ENCODE measurements around the gene DNASE1L1. TPM values are rescaled to one million over a fixed set of nuclear protein-coding genes. Genes with fewer than 3 reads are reported as not detected.

DNASE1L1 gene
- total RNA-seq, 2 experiments from 2014 or later = 20.5 to 26.2 TPM

DNA sequence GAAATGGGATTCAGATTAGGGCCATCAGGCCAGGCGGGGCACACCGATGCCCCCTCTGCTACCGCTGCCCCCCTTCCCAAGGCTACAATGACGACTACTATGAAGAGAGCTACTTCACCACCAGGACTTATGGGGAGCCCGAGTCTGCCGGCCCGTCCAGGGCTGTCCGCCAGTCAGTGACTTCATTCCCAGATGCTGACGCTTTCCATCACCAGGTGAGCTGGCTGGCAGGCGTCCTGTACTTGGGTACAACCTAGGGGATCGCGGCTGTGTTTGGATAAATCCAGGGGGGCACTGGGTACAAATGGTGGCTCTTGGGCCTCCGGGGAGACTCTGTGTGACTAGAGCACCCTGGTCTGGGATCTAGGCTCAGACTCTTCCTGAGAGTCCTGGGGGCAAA, 28.9 kb downstream of the DNASE1L1 start:
- Mint-ChIP-seq H3K27me3 (no peaks in the 10 kb centered on the region), H3K4me1 (peaks cover 13% of the 10 kb centered on the region), H3K4me3 (peak overlapping the region; percentile 87), H3K36me3 (no peaks in the 10 kb centered on the region), H3K27ac (peak overlapping the region; percentile 90), H3K9me3 (no peaks in the 10 kb centered on the region)
- ATAC-seq (ENCODE audit: low read depth) = no peak
- POLR2A ChIA-PET = interaction anchor here (2.0 to 2.5 kb wide), 2 partner anchors 9 to 10 kb away, joined by 5 to 11 read pairs; no protein-coding TSS in a partner anchor
- no peak for DNase-seq

DNA sequence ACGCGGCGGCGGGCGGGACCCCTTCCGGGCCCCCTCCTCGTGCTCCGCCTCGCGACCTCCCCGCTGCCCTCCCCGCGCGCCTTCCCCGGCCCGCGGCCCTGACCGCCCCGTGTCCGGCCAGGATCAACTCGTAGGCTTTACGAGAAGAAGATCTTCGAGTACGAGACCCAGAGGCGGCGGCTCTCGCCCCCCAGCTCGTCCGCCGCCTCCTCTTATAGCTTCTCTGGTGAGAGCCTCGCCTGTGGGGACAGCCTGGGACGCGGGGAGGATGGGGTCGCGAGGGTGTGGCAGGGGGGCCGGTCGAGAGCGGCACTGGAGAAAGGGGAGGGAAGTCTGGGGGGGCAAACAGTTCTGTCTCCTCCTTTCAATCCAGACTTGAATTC, 29.5 kb downstream of the DNASE1L1 start:
- Mint-ChIP-seq H3K4me3 (peak overlapping the region; percentile 87), H3K9me3 (no peaks in the 10 kb centered on the region), H3K36me3 (no peaks in the 10 kb centered on the region), H3K27me3 (no peaks in the 10 kb centered on the region), H3K27ac (peak overlapping the region; percentile 90), H3K4me1 (peaks cover 13% of the 10 kb centered on the region)
- no peak for ATAC-seq (ENCODE audit: low read depth)
- POLR2A ChIA-PET = interaction anchor here (1.0 to 2.5 kb wide), 4 partner anchors 9 to 31 kb away, joined by 3 to 11 read pairs (median 4); partner anchors contain the start of gene RPL10
- no peak for DNase-seq

DNA sequence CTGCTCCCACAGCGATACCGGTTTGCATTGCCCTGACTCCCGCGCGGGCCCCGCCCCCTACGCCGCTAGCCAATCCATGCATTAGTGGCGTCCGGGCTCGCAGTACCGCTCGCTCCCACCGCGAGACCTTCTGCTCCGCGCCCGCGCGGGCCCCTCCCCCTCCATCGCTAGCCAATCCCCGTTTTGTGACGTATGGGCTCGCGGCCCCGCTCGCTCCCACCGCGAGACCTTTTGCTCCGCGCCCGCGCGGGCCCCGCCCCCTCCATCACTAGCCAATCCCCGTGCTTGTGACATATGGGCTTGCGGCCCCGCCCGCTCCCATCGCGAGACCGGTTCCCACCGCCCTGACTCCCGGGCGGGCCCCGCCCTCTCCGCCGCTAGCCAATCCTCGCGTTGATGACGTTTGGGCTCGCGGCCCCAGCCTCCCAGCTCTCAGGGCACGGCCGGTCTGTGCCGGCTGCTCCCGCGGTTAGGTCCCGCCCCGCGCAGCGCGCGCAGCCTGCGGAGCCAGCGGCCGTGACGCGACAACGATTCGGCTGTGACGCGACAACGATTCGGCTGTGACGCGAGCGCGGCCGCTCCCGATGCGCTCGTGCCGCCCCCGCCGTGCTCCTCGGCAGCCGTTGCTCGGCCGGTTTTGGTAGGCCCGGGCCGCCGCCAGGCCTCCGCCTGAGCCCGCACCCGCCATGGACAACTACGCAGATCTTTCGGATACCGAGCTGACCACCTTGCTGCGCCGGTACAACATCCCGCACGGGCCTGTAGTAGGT, 30.1 kb downstream of the DNASE1L1 start, which contains the start of gene EMD:
TSS of gene EMD (plus strand) at position 497 of the 770 bp plus-strand sequence. CDS start at position 687, 190 bp downstream.
- Mint-ChIP-seq H3K36me3 (no peaks in the 10 kb centered on the region), H3K27ac (peak within 1 kb of the TSS; percentile 90), H3K9me3 (no peaks in the 10 kb centered on the region), H3K4me3 (peak within 1 kb of the TSS; percentile 87), H3K4me1 (peaks cover 13% of the 10 kb centered on the region), H3K27me3 (no peaks in the 10 kb centered on the region)
- POLR2A ChIA-PET = interaction anchor here (1.0 to 2.5 kb wide), 4 partner anchors 8 to 32 kb away, joined by 3 to 11 read pairs (median 4); partner anchors contain the start of gene RPL10
- DNase-seq (peak; percentile 95), ATAC-seq (ENCODE audit: low read depth) (peak; percentile 88)

DNA sequence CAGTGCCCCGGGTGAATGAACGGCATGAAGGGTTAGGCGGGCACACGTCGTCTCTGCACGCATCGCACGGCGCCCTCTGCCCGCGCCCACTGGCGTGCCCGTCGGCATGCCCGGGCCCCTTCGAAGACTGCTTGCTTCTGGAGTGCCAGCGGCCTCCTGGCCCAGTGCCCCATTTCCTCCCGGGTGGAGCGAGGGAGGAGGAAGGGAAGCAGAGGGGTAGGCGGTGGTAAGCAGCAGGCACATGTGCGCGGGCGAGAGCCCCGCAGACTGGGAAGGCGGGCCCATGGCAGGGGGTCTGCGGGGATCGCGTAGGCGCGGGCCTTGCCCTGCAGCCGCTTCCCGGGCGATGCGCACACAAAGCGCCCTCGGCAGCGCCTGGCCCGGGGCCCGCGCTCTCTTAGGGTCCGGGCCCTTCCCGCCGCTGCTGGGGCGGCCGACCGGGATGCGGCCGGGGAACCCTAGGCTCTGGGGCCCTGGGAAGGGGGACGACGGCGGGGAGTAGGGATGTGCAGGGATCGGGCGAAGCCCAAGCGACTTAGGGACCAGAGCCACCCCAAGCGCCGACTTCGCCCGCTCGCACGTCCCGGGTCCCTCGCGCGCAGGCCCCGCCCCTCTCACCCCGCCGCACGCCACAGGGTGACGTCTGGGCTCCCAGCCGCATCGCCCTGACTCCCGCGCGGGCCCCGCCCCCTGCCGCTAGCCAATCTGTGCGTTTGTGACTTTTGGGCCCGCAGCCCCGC, 30.8 kb downstream of the DNASE1L1 start:
- peak; percentile 1 for ATAC-seq (ENCODE audit: low read depth)
- peak overlapping the region; percentile 79 for H3K4me3 Mint-ChIP-seq
- POLR2A ChIA-PET = interaction anchor here (0.7 to 2.5 kb wide), 5 partner anchors 7 to 118 kb away, joined by 3 to 11 read pairs (median 4); partner anchors contain the start of gene RPL10

DNA sequence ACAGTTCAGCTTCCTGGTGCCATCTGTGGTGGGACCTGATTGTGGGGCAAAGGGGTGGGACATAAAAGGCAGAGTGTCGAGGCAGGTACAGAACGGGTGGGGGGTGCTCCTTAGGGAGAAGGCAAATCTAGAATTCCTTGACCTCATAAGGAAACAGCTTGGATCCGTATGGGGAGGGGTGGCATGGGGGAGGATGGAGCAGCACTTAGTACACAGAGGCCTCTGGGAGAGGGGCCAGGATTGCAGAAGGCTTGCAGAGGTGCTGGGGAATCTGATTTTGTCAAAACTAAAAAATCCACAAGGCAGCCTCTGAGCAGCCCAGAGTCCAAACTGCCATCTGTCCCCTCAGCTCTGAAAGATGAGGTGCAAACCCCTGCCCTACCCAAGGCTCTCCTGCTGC, 32.3 kb downstream of the DNASE1L1 start:
- Mint-ChIP-seq H3K27me3 (no peaks in the 10 kb centered on the region), H3K9me3 (no peaks in the 10 kb centered on the region), H3K27ac (peak overlapping the region; percentile 85), H3K4me1 (peaks cover 17% of the 10 kb centered on the region), H3K4me3 (no peak overlapping the region), H3K36me3 (no peaks in the 10 kb centered on the region)
- no peak for DNase-seq
- no peak for ATAC-seq (ENCODE audit: low read depth)
- POLR2A ChIA-PET = no interaction called here

More for the DNA sequence above, 30.8 kb downstream of the DNASE1L1 start:
- Mint-ChIP-seq H3K27me3 (no peaks in the 10 kb centered on the region), H3K4me1 (peaks cover 16% of the 10 kb centered on the region), H3K9me3 (no peaks in the 10 kb centered on the region), H3K36me3 (no peaks in the 10 kb centered on the region), H3K27ac (peak overlapping the region; percentile 85)
- no peak for DNase-seq

DNA sequence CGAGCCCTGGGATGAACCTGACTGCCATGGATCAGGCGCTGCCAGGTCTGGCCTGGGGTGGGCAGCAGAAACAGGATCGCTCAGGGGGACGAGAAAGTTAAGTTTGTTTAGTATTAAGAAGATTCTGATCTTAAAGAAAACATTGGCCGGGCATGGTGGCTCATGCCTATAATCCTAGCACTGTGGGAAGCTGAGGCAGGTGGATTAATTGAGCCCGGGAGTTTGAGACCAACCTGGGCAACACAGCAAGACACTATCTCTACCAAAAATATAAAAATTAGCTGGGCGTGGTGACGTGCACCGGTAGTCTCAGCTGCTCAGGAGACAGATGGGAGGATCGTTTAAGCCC, 33.9 kb downstream of the DNASE1L1 start:
- ATAC-seq (ENCODE audit: low read depth) (no peak), DNase-seq (no peak)
- Mint-ChIP-seq H3K4me3 (peak overlapping the region; percentile 64), H3K9me3 (no peaks in the 10 kb centered on the region), H3K36me3 (no peaks in the 10 kb centered on the region), H3K27me3 (no peaks in the 10 kb centered on the region), H3K27ac (no peak overlapping the region), H3K4me1 (peaks cover 12% of the 10 kb centered on the region)
- POLR2A ChIA-PET = no interaction called here

DNA sequence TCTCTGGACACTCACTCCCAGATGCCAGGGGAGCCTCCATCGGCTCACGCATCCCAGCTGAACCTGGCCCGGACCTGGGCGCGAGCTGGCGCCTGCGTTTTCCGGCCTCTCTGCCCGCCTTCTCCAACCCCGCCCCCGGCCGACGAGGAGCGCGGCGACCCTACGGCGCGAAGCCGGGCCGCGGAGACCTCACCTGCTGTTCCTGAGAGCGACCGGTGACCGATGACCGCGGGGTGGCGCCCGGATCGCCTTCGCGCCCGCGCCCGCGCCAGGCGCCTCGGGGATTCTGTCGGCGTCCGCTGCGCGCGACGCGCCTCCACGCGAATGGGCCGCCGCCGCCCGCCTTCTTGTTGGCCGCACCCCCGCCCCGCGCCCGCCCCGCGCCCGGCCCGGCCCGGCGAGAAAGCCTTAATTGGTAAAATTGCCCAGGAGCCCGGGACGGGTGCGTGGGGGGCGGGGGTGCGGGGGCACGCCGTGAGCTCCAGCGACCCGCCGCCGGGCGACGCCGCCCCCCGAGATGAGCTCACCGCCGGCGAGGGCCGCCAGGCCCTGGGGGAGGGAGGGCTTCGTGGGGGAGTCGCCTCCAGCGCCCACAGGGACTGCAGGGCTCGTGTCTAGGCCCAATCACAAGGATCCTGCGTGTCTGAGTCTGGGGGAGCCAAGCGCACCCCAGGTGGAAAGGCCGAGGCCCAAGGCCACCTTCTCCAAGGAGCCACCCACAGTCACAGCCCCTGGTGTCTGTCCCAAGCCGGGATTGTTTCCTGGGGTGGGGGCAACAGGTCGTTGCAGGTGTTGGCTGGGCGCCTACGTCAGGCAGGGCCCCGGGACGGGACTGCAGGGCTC, 34.5 kb downstream of the DNASE1L1 start, which contains the start of gene FLNA:
TSS of gene FLNA (minus strand) at position 322 of the 843 bp plus-strand sequence. CDS start 3,389 bp downstream, outside the sequence.
- H3K4me1 Mint-ChIP-seq = peaks cover 11% of the 10 kb centered on the region
- H3K4me3 Mint-ChIP-seq = peak within 1 kb of the TSS; percentile 78
- no peaks in the 10 kb centered on the region for H3K27me3 Mint-ChIP-seq
- ATAC-seq (ENCODE audit: low read depth) (no peak), DNase-seq (peak; percentile 51)
- peak within 1 kb of the TSS; percentile 42 for H3K27ac Mint-ChIP-seq
- POLR2A ChIA-PET = interaction anchor here (0.7 to 1.2 kb wide), 2 partner anchors 27 to 115 kb away, joined by 3 to 4 read pairs; no protein-coding TSS in a partner anchor
- H3K9me3 Mint-ChIP-seq = no peaks in the 10 kb centered on the region
- no peaks in the 10 kb centered on the region for H3K36me3 Mint-ChIP-seq

DNA sequence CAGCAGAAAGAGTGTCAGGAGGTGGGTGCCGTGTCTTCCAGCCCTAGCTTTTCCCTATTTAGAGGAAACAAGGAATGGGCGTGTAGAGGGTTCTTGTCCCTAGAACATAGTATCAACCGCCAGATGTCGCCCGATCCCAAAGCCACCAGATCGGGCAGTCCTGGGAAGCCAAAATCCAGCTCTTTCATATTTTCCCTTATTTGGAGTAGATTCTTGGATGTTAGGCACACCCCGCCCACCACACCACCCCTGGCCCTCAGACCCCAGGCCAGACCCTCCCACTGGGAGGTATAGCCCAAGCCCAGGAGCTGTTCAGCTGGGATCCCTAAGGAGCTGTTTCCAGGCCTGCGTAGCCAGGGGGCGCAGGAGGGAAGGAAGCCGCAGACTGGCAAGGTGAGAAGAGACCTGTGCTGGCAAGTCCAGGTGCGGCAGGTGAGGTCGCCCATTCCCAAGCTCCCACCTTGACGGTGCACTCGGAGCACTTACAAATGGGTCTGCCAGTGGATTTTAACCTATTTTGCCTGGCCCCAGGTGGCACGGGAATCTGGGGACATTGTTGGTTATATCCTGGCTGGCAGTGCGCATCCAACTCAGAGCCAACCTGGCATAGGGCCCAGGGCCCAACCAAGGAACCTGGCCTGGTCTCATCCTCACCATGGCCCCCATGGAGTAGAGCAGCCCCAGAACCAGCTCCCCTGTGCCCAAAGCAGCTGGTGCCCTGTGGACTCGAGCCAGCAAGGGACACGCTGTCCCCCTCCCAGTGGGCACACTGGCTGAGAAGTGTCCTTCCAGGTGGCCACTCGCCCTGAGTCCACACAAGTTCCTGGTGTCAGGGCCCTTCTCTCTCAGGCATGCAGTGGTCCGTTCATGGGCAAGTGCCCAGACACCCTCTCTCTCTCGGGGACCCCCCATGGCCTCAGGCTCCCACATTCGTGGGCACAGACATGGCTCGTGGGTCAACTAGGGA, 35.4 kb downstream of the DNASE1L1 start:
- POLR2A ChIA-PET = interaction anchor here (0.7 to 1.2 kb wide), 3 partner anchors 25 to 116 kb away, joined by 3 to 5 read pairs (median 4); partner anchors contain the start of gene RPL10
- ATAC-seq (ENCODE audit: low read depth) (no peak), DNase-seq (no peak)
- Mint-ChIP-seq H3K9me3 (no peaks in the 10 kb centered on the region), H3K27me3 (no peaks in the 10 kb centered on the region), H3K36me3 (no peaks in the 10 kb centered on the region), H3K4me1 (peaks cover 11% of the 10 kb centered on the region), H3K27ac (peak overlapping the region; percentile 42), H3K4me3 (peak overlapping the region; percentile 78)

DNA sequence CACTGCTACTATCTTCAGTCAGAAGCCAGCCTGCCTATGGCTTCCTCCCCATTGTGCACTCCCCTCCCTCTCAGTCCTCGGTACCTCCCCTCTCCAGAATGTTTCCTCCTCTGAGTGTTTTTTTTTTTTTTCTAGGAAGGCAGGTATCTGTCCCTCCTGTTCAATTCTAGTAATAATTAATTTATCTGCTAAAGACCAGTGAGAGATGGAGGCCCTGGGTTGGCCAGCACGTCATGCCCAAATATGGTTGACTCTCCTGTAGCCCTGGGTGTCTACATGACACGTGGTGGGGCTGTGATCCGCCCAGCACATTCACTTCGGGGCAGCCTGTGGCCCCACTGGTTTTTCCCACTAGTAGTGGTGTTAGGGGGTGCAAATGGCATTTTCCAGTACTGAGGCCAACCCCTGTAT, 36.4 kb downstream of the DNASE1L1 start:
- Mint-ChIP-seq H3K27me3 (no peaks in the 10 kb centered on the region), H3K27ac (peak overlapping the region; percentile 83), H3K4me1 (peaks cover 16% of the 10 kb centered on the region), H3K4me3 (peak overlapping the region; percentile 83), H3K9me3 (no peaks in the 10 kb centered on the region), H3K36me3 (peaks cover 2% of the 10 kb centered on the region)
- DNase-seq (no peak), ATAC-seq (ENCODE audit: low read depth) (no peak)
- POLR2A ChIA-PET = interaction anchor here (0.6 to 1.2 kb wide), 2 partner anchors 25 to 422 kb away, joined by 3 read pairs; no protein-coding TSS in a partner anchor

DNA sequence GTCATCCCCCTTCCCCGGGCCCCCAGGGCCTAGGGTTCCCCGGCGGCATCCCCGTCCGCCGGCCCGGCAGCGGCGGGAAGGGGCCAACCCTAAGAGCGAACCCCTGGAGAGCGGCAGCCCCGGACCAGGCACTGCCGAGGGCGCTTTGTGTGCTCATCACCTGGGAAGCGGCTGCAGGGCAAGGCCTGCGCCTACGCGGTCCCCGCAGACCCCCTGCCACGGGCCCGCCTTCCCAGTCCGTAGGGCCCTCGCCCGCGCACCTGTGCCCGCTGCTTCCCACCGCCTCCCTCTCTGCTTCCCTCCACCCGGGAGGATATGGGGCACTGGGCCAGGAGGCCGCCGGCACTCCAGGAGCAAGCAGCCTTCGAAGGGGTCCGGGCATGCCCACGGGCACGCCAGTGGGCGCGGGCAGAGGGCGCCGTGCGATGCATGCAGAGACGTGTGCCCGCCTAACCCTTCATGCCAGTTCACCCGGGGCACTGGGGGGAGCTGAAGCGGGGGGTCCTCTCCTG, 37.2 kb downstream of the DNASE1L1 start:
- POLR2A ChIA-PET = interaction anchor here (1.2 kb wide), 1 partner anchor 26 kb away, joined by 3 read pairs; no protein-coding TSS in a partner anchor
- H3K4me3 Mint-ChIP-seq = peak overlapping the region; percentile 83
- no peaks in the 10 kb centered on the region for H3K9me3 Mint-ChIP-seq
- peak; percentile 2 for ATAC-seq (ENCODE audit: low read depth)
- H3K36me3 Mint-ChIP-seq = peaks cover 2% of the 10 kb centered on the region
- peak overlapping the region; percentile 83 for H3K27ac Mint-ChIP-seq
- no peak for DNase-seq
- H3K4me1 Mint-ChIP-seq = peaks cover 11% of the 10 kb centered on the region
- H3K27me3 Mint-ChIP-seq = no peaks in the 10 kb centered on the region

DNA sequence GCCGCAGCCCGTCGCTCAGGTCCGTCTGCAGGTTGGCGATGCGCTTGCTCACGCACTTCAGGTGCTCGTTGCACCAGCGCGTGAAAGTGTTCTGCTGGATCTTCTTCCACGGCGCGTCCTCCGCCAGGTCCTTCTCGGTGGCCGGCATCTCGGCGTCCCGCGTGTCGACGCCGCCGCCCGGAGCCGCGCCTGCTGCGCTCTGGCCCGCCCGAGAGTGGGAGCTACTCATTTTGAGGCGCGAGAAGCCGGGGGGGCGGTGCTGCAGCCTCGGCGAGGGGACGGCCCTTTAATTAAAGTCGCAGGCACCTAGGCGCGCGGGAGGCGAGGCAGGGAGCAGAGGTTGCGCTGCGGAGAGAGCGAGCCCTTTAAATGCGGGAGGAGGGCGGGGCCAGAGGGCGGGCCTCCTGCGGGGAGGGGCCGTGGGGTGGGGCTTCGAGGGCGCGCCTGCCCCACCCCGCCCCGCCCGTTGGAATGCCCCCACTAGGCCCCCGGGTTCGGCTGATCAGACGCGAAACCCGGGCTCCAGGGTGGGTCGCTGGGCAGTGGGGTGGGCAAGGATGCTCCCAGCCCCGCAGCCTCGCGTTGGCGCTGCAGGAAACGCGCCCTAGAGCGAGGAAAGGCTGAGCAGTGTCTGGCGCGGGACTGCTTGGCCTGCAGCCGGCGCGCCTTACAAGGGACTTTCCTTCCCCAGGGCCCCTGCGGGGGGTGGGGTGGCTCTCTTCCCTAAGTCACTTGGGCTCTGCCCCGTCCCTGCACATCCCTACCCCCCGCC, 37.9 kb downstream of the DNASE1L1 start:
- no peaks in the 10 kb centered on the region for H3K27me3 Mint-ChIP-seq
- peaks cover 2% of the 10 kb centered on the region for H3K36me3 Mint-ChIP-seq
- DNase-seq (peak; percentile 88), ATAC-seq (ENCODE audit: low read depth) (peak; percentile 65)
- peak overlapping the region; percentile 83 for H3K4me3 Mint-ChIP-seq
- H3K9me3 Mint-ChIP-seq = no peaks in the 10 kb centered on the region
- POLR2A ChIA-PET = interaction anchor here (0.6 to 1.2 kb wide), 16 partner anchors 9 to 276 kb away, joined by 3 to 11 read pairs (median 4); partner anchors contain the start of genes DNASE1L1, EMD, FAM3A and RPL10
- peaks cover 10% of the 10 kb centered on the region for H3K4me1 Mint-ChIP-seq
- H3K27ac Mint-ChIP-seq = peak overlapping the region; percentile 67

All from activated naive CD8-positive, alpha-beta T cell treated with anti-CD3 and anti-CD28 coated beads, Interleukin-2, amount 10 ng/mL, durations not matched to agents 7 days and 5 days (primary cell).